Peyer's patch (tissue), 4 donors: ENCODE results near the gene KLF13. TPM values are rescaled to one million over a fixed set of nuclear protein-coding genes. Genes with fewer than 3 reads are reported as not detected.

Experiments used
- DNase-seq, 3 donors: peaks; one replicate each; pipeline ENCODE4 v3.0.0-alpha.2; 2017 to 2019
- H3K27ac ChIP-seq, 4 donors: fragments of 200-600 bp; sonication (generic); one replicate each; pipeline ENCODE4 v1.5.1; 2016 to 2019
- H3K27me3 ChIP-seq, 2 donors: fragments of 200-600 bp; sonication (generic); one replicate each; pipeline ENCODE4 v1.5.1; 2019
- H3K36me3 ChIP-seq, 3 donors: fragments of 200-600 bp; sonication (generic); one replicate each; pipeline ENCODE4 v1.5.1; 2016 to 2019
- H3K4me1 ChIP-seq, 4 donors: fragments of 200-600 bp; sonication (generic); one replicate each; pipeline ENCODE4 v1.5.1; 2016 to 2019
- H3K4me3 ChIP-seq, 4 donors: fragments of 200-600 bp; sonication (generic); 1 replicate in 3 of 4; 2 replicates in 1 of 4; pipeline ENCODE4 v1.5.1; 2016 to 2019; ENCODE audit warnings: mild to moderate bottlenecking in 1 of 4
- H3K9me3 ChIP-seq, 4 donors: fragments of 200-600 bp; sonication (generic); one replicate each; pipeline ENCODE4 v1.5.1; 2016 to 2019; ENCODE audit warnings: mild to moderate bottlenecking in 1 of 4
- POLR2A ChIP-seq, 2 donors: fragments of 450-650 bp; IDR thresholded peaks; one replicate each; pipeline ENCODE4 v1.5.1; 2017; ENCODE audit warnings: antibody characterized with exemption in 2 of 2, mild to moderate bottlenecking in 2 of 2, moderate library complexity in 2 of 2
- total RNA-seq, 4 donors: library from RNA; depleted of rRNA; stranded (reverse); fragments of >200 nt; gene quantifications; one replicate each; pipeline ENCODE4 v1.1.0, GENCODE V29; 2016
- TF ChIP-seq, protein P1 (sequence below), 6 experiments: fragments of 450-650 bp in 4 of 6; fragments of 200-600 bp in 2 of 6; sonication (generic) in 1 of 6; IDR thresholded peaks; one replicate each; pipeline ENCODE4 v1.5.1; 2017 to 2019; ENCODE audit warnings: antibody characterized with exemption in 6 of 6, mild to moderate bottlenecking in 3 of 6, moderate library complexity in 1 of 6

Gene KLF13
- total RNA-seq, 4 donors from 2014 or later: 51.2 to 80.4 (median 75.6) TPM

DNA sequence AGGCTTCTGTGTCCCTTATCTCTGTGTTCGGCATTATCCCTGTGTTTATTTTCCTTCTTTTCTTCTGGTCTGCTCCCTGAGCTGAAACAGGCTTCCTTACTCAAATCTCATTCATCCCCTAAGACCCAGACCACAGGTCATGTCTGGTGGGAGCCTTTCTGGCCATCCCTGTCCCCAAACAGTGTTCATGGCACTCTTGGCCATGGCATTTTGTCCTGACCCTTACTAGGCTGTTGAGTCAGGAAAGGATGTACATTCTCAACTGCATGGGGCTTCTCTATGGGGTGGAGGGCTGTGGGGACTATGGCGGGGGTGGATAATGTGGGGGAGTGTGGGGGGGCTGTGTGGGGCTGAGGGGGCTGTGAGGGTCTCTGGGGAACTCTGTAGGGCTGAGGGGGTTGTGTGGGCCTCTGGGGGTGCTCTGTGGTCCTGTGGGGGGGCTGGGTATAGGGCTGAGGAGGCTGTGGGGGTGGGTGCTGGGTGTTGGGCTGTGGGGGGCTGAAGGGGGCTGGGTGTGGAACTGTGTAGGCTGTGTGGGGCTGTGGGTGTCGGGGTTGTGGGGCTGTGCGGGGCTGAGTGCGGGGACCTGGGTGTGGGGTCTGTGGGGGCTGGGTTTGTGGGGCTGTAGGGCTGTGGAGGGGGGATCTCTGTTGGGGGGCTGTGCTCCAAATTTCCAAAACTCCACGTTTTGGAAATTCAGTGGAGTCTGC, 64.3 kb downstream of the KLF13 start:
- TF ChIP-seq POLR2A (IDR thresholded peaks at IDR 0.05): no peak
- TF ChIP-seq, protein P1, sequence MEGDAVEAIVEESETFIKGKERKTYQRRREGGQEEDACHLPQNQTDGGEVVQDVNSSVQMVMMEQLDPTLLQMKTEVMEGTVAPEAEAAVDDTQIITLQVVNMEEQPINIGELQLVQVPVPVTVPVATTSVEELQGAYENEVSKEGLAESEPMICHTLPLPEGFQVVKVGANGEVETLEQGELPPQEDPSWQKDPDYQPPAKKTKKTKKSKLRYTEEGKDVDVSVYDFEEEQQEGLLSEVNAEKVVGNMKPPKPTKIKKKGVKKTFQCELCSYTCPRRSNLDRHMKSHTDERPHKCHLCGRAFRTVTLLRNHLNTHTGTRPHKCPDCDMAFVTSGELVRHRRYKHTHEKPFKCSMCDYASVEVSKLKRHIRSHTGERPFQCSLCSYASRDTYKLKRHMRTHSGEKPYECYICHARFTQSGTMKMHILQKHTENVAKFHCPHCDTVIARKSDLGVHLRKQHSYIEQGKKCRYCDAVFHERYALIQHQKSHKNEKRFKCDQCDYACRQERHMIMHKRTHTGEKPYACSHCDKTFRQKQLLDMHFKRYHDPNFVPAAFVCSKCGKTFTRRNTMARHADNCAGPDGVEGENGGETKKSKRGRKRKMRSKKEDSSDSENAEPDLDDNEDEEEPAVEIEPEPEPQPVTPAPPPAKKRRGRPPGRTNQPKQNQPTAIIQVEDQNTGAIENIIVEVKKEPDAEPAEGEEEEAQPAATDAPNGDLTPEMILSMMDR (IDR thresholded peaks at IDR 0.05): no peak
- Histone ChIP-seq H3K9me3 (no peaks in the 10 kb centered on the region), H3K4me3 (peak overlapping the region; percentile 57 to 81 (median 74)), H3K27me3 (no peaks in the 10 kb centered on the region), H3K36me3 (no peaks in the 10 kb centered on the region), H3K4me1 (peaks cover 0 to 13% (median 5%) of the 10 kb centered on the region in 4 donors), H3K27ac (peak overlapping the region; percentile 86 to 99 (median 94))
- peak in 2 of 3 donors; percentile 47 to 48 for DNase-seq

DNA sequence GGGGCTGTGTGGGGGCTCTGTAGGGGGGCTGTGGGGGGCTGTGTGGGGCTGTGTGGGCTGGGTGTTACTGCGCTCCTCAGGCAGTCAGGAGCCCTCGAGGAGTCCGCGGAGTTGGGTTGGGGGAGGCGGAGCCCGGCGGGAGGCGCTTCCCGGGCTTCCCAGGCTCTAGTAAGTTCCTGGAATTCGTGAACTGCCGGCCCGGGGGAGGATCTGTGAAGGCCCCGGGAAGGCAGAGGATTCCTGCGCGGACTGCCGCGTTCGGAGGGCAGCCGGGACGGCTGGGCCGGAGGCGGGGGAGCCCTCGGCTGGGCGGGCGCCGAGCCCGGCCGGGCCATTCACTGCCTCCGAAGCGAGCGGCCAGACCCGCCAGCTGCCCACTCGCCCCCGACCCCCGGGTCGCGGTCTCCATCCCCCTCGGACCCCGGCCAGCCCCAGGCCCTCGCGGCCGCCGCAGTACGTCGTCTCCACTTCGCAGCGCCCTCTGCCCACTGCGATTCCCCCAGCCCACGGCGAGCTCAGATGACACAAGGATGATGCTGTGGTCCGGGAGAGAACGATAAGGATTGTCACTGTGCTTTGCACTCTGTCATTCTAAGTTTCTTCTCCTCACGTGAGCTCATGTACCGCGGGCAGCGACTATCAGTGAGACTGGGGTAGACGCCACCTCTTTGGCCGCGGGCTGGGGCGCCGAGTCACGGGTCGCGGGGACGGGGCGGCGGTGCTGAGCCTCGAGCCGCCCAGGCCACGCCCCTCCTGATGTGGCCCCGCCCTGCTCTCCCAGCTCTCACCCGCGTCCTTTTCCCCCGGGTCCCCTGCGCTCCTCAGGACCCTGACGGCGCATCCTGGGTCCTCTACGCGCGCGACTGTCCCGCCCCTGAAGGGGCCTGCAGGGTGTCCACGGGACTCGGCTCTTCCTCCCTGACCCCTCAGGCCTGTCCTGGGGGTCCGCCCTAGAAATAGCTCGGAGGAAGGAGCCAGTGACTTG, 65.3 kb downstream of the KLF13 start:
- Histone ChIP-seq H3K36me3 (no peaks in the 10 kb centered on the region), H3K27me3 (no peaks in the 10 kb centered on the region), H3K4me3 (peak overlapping the region; percentile 57 to 81 (median 74)), H3K9me3 (no peaks in the 10 kb centered on the region), H3K27ac (peak overlapping the region; percentile 86 to 99 (median 94)), H3K4me1 (peaks cover 0 to 16% (median 5%) of the 10 kb centered on the region in 4 donors)
- peak; percentile 96 to 98 for TF ChIP-seq POLR2A (IDR thresholded peaks at IDR 0.05)
- TF ChIP-seq, protein P1 (IDR thresholded peaks at IDR 0.05): no peak
- DNase-seq: peak; percentile 90 to 96 (median 94)

DNA sequence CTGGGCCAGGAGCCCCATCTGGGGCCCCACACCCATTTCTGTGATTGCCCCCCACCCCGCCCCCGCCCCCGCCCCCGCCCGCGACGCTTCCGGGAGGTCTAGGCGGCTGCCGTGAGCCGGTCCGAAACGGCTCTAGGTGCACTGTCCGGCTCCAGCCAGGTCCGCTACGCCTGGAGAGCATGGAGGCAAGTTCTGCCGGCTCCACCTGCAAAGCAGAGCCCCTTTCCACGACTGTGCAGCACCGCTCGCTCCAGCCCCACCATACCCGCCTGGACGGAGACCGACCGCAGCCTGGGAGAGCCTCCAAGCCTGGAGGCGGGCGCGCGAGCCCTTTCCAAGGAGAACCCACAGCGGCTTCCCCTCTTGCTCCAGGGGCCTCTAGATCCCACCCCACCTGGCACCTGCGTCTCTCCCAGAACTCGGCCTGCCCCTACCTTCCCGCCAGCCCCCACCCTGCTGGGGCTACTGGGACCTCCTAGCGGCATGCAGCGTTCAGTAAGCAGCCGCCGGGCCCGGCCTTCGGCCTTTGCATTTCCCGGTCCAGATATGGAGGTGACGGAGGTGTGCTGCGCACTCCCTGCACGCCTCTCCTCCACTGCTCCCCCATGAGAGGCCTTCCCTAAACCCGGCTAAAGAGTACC, 66.2 kb downstream of the KLF13 start:
- Histone ChIP-seq H3K9me3 (no peaks in the 10 kb centered on the region), H3K27ac (peak overlapping the region; percentile 86 to 99 (median 94)), H3K27me3 (no peaks in the 10 kb centered on the region), H3K4me3 (peak overlapping the region; percentile 57 to 81 (median 74)), H3K36me3 (no peaks in the 10 kb centered on the region), H3K4me1 (peaks cover 0 to 22% (median 8%) of the 10 kb centered on the region in 4 donors)
- DNase-seq: peak in 2 of 3 donors; percentile 73 to 81
- peak in 1 of 2 donors; percentile 32 for TF ChIP-seq POLR2A (IDR thresholded peaks at IDR 0.05)
- TF ChIP-seq, protein P1 (IDR thresholded peaks at IDR 0.05): peak in 2 of 6 experiments; percentile 7 to 28

DNA sequence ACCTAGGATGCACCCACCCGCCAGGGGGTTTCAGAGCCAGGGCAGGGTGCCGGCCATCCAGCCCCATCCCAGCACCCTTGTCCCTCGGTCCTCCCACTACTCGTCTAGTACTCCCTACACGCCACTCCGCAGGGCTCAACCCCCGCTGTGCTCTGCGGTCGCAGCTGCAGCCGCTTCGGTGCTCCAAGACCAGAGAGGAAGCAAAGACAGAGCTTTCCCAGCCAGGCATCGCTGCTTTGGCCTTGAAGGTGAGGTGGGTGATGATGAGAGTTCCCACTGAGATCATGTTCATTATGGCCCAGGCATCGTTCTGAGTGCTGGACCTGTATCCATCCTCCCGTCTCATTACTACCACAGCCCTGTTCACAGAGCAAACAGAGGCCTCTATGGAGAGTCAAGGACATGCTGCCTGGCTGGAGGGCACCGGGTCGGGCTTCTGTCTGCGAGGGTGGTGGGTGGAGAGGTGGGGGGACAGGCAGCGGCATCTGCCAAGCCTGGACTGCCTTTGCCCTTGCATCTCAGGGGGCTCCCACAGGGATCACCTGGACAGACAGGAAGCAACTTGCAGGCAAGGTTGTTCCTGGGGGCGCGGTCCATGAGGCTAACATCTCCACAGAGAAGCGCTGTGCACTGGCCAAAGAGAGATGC, 66.9 kb downstream of the KLF13 start:
- peak; percentile 52 to 61 (median 57) for DNase-seq
- Histone ChIP-seq H3K36me3 (no peaks in the 10 kb centered on the region), H3K9me3 (no peaks in the 10 kb centered on the region), H3K27ac (peak overlapping the region; percentile 86 to 99 (median 94)), H3K4me1 (peaks cover 0 to 24% (median 9%) of the 10 kb centered on the region in 4 donors), H3K27me3 (no peaks in the 10 kb centered on the region), H3K4me3 (peak overlapping the region; percentile 57 to 81 (median 74))
- TF ChIP-seq POLR2A (IDR thresholded peaks at IDR 0.05): no peak
- TF ChIP-seq, protein P1 (IDR thresholded peaks at IDR 0.05): no peak
